K562 treated with DMSO at 1 percent for 4 hours (cell line): ENCODE results near the gene CNTNAP3B. TPM values are rescaled to one million over a fixed set of nuclear protein-coding genes. Genes with fewer than 3 reads are reported as not detected.

Experiments used
- total RNA-seq: library from RNA; unstranded; fragments of 300-600 nt; gene quantifications from 2 replicates; pipeline ENCODE4 v1.2.3, GENCODE V29; 2022; ENCODE audit not compliant: insufficient read depth

Gene CNTNAP3B
- total RNA-seq, result 0.33 TPM in 1 of 2 replicates, not detected in the other

GRCh38 chr9:42129073-42129729 is at the start of gene CNTNAP3B:
TSS of gene CNTNAP3B (minus strand) at chr9:42129426. CDS start at chr9:42129094, 332 bp downstream.

Other genes starting within 250 kb of the CNTNAP3B start
- gene SPATA31A6, start 54.2 kb upstream of the CNTNAP3B start, total RNA-seq, result not detected in 2 replicates